GM23338 (cell line): ENCODE data around the gene RGL1. TPM values are rescaled to one million over a fixed set of nuclear protein-coding genes. Genes with fewer than 3 reads are reported as not detected.

ENCODE experiments used
- ATAC-seq: fragments of 200-7000 bp; cut with Tn5 transposase; 3 replicates; pipeline ENCODE4 v1.9.1; 2020
- DNase-seq: peaks from one replicate; pipeline ENCODE4 v3.0.0-alpha.2; 2015; ENCODE audit warnings: low spot score
- H2AFZ ChIP-seq: fragments of 200-600 bp; sonication (generic); 2 replicates; pipeline ENCODE4 v1.8.0; 2016; ENCODE audit warnings: antibody characterized with exemption, mild to moderate bottlenecking, moderate library complexity
- H3F3A ChIP-seq: fragments of 200-600 bp; sonication (generic); replicated peaks from 2 replicates; pipeline ENCODE4 v1.8.0; 2017; ENCODE audit warnings: antibody characterized with exemption, mixed run types, low read depth
- H3K27ac ChIP-seq: fragments of 200-600 bp; sonication (generic); 2 replicates; pipeline ENCODE4 v1.6.1; 2016; ENCODE audit warnings: low read depth
- H3K27me3 ChIP-seq: fragments of 200-600 bp; sonication (generic); 2 replicates; pipeline ENCODE4 v1.8.0; 2016; ENCODE audit warnings: mild to moderate bottlenecking, mixed run types, moderate library complexity; ENCODE audit not compliant: insufficient read depth
- H3K36me3 ChIP-seq: fragments of 200-600 bp; sonication (generic); 2 replicates; pipeline ENCODE4 v1.8.0; 2016; ENCODE audit warnings: mild to moderate bottlenecking; ENCODE audit not compliant: insufficient read depth
- H3K4me1 ChIP-seq: fragments of 200-600 bp; sonication (generic); 2 replicates; pipeline ENCODE4 v1.8.0; 2016; ENCODE audit warnings: mild to moderate bottlenecking, moderate library complexity; ENCODE audit not compliant: insufficient read depth
- H3K4me2 ChIP-seq: fragments of 200-600 bp; sonication (generic); 2 replicates; pipeline ENCODE4 v1.7.1; 2017; ENCODE audit warnings: mixed run types
- H3K4me3 ChIP-seq: fragments of 200-600 bp; sonication (generic); 2 replicates; pipeline ENCODE4 v1.6.1; 2016; ENCODE audit warnings: mixed run types
- H3K79me2 ChIP-seq: fragments of 200-600 bp; sonication (generic); replicated peaks from 2 replicates; pipeline ENCODE4 v1.8.0; 2017; ENCODE audit warnings: mild to moderate bottlenecking; ENCODE audit not compliant: insufficient read depth
- H3K9me2 ChIP-seq: fragments of 200-600 bp; sonication (generic); 2 replicates; pipeline ENCODE4 v1.8.0; 2017; ENCODE audit not compliant: insufficient read depth
- H4K20me1 ChIP-seq: fragments of 200-600 bp; sonication (generic); replicated peaks from 2 replicates; pipeline ENCODE4 v1.8.0; 2017; ENCODE audit warnings: mild to moderate bottlenecking; ENCODE audit not compliant: insufficient read depth
- H3K27ac Mint-ChIP-seq: 2 replicates; pipeline ENCODE4 v1.8.0; 2020; ENCODE audit warnings: inconsistent platforms, mild to moderate bottlenecking, moderate library complexity, mixed read lengths
- H3K27me3 Mint-ChIP-seq: 3 replicates; pipeline ENCODE4 v1.8.0; 2022; ENCODE audit warnings: low read depth, mild to moderate bottlenecking, moderate library complexity, mixed read lengths, inconsistent platforms; ENCODE audit not compliant: insufficient read depth, poor library complexity
- H3K36me3 Mint-ChIP-seq: 3 replicates; pipeline ENCODE4 v1.8.0; 2021; ENCODE audit warnings: low read depth, mild to moderate bottlenecking, inconsistent platforms, moderate library complexity, mixed read lengths
- H3K4me1 Mint-ChIP-seq: 3 replicates; pipeline ENCODE4 v1.8.0; 2020; ENCODE audit warnings: mild to moderate bottlenecking, inconsistent platforms, mixed read lengths
- H3K4me3 Mint-ChIP-seq: 3 replicates; pipeline ENCODE4 v1.8.0; 2021; ENCODE audit warnings: moderate library complexity, mild to moderate bottlenecking, inconsistent platforms, mixed read lengths
- H3K9me3 Mint-ChIP-seq: 3 replicates; pipeline ENCODE4 v1.8.0; 2020; ENCODE audit warnings: moderate library complexity, mild to moderate bottlenecking, inconsistent platforms, mixed read lengths
- CREB1 ChIP-seq: fragments of 250-450 bp; sonication (Bioruptor Pico); IDR thresholded peaks from 2 replicates; pipeline ENCODE4 v1.5.0; 2020; ENCODE audit warnings: low read depth, mild to moderate bottlenecking, moderate library complexity
- CTCF ChIP-seq, 2 experiments: fragments of 200-600 bp in 1 of 2; sonication (generic) in 1 of 2; conservative IDR thresholded peaks; 2 replicates each; pipeline versions ENCODE4 v1.5.1 to v1.6.1; 2016 to 2017; ENCODE audit warnings: antibody characterized with exemption in 2 of 2, low read depth in 2 of 2, mild to moderate bottlenecking in 2 of 2, moderate library complexity in 1 of 2
- ETS1 ChIP-seq: IDR thresholded peaks from 2 replicates; pipeline ENCODE4 v1.6.1; 2016; ENCODE audit warnings: antibody characterized with exemption
- EZH2 ChIP-seq: fragments of 200-600 bp; sonication (generic); IDR thresholded peaks from one replicate; pipeline ENCODE4 v1.8.0; 2017; ENCODE audit warnings: antibody characterized with exemption, mild to moderate bottlenecking, low read depth; ENCODE audit not compliant: unreplicated experiment
- EZH2phosphoT487 ChIP-seq: fragments of 200-600 bp; sonication (generic); IDR thresholded peaks from one replicate; pipeline ENCODE4 v1.8.1; 2018; ENCODE audit warnings: antibody characterized with exemption; ENCODE audit not compliant: unreplicated experiment
- JUNB ChIP-seq: IDR thresholded peaks from one replicate; pipeline ENCODE4 v1.6.1; 2016; ENCODE audit warnings: antibody characterized with exemption; ENCODE audit not compliant: unreplicated experiment
- NANOG ChIP-seq: IDR thresholded peaks from 2 replicates; pipeline ENCODE4 v1.6.1; 2016; ENCODE audit warnings: antibody characterized with exemption, borderline replicate concordance
- POLR2AphosphoS5 ChIP-seq: IDR thresholded peaks from 2 replicates; pipeline ENCODE4 v1.6.1; 2016; ENCODE audit warnings: antibody characterized with exemption, low read depth
- REST ChIP-seq: IDR thresholded peaks from one replicate; pipeline ENCODE4 v1.6.1; 2018; ENCODE audit warnings: antibody characterized with exemption; ENCODE audit not compliant: unreplicated experiment
- STAT1 ChIP-seq: IDR thresholded peaks from one replicate; pipeline ENCODE4 v1.6.1; 2016; ENCODE audit warnings: antibody characterized with exemption; ENCODE audit not compliant: unreplicated experiment
- ZNF114 ChIP-seq: fragments of 250-450 bp; sonication (Bioruptor Pico); IDR thresholded peaks from 2 replicates; pipeline ENCODE4 v1.5.0; 2020; ENCODE audit warnings: mild to moderate bottlenecking, moderate library complexity
- ZNF331 ChIP-seq: fragments of 250-450 bp; sonication (Bioruptor Pico); IDR thresholded peaks from 2 replicates; pipeline ENCODE4 v1.5.0; 2020; ENCODE audit warnings: low read depth, mild to moderate bottlenecking, moderate library complexity
- ZNF462 ChIP-seq: fragments of 250-450 bp; sonication (Bioruptor Pico); IDR thresholded peaks from 2 replicates; pipeline ENCODE4 v1.5.0; 2020; ENCODE audit warnings: mild to moderate bottlenecking, moderate library complexity
- polyA plus RNA-seq: library from polyadenylated mRNA; unstranded; fragments of >200 nt; fragmentation: Nextera tagmentation; extraction: Ambion mirVana; gene quantifications from 2 replicates; pipeline ENCODE4 v1.2.1, GENCODE V29; 2016
- total RNA-seq: library from RNA; depleted of rRNA; stranded (reverse); fragments of >200 nt; shearing (Covaris generic); gene quantifications from 2 replicates; pipeline ENCODE4 v1.2.3, GENCODE V29; 2014

The RGL1 gene
- total and polyA plus RNA-seq, 2 experiments from 2014 or later, result 0.91 to 2.6 TPM

- ATAC-seq, result no peak
- H3K27ac ChIP-seq, result no peak overlapping the region
Observed at GRCh38 chr1:183872403-183872802, 67.5 kb downstream of the RGL1 start.

More at GRCh38 chr1:183872403-183872802, 67.5 kb downstream of the RGL1 start:
- H3K27me3 ChIP-seq, result no peaks in the 10 kb centered on the region
- H3K9me2 ChIP-seq, result no peaks in the 10 kb centered on the region; the same call in 1 of the 2 replicates
- no peaks in the 10 kb centered on the region for H3K36me3 ChIP-seq
- TF ChIP-seq CREB1 (no peak), EZH2 (no peak), POLR2AphosphoS5 (no peak), ZNF331 (CRISPR knock-in tag) (no peak), STAT1 (no peak), ZNF114 (CRISPR knock-in tag) (no peak), CTCF (conservative IDR thresholded peaks at IDR 0.05; ENCODE audit: low read depth in 2 of 2) (no peak), REST (no peak), NANOG (no peak), EZH2phosphoT487 (no peak), ZNF462 (no peak), JUNB (no peak), ETS1 (no peak)
- Mint-ChIP-seq H3K4me1 (peaks cover 46% of the 10 kb centered on the region), H3K36me3 (no peaks in the 10 kb centered on the region), H3K27me3 (no peaks in the 10 kb centered on the region), H3K27ac (peak overlapping the region; percentile 91), H3K9me3 (no peaks in the 10 kb centered on the region), H3K4me3 (no peak overlapping the region)
- no peak overlapping the region for H3K4me2 ChIP-seq
- H3K4me1 ChIP-seq, result peaks cover 34% of the 10 kb centered on the region
- H2AFZ ChIP-seq, result no peak overlapping the region
- no peak for DNase-seq
- H4K20me1 ChIP-seq, result no peaks in the 10 kb centered on the region
- no peaks in the 10 kb centered on the region for H3F3A ChIP-seq
- no peaks in the 10 kb centered on the region for H3K79me2 ChIP-seq
- H3K4me3 ChIP-seq, result no peak overlapping the region
